Endothelial cell of umbilical vein (primary cell): Measurements from ENCODE around the gene GOLGA6L24. TPM values are rescaled to one million over a fixed set of nuclear protein-coding genes. Genes with fewer than 3 reads are reported as not detected.
"Not testable (repeated sequence)": the region's sequence is repeated elsewhere in the genome, so short reads cannot be mapped to it uniquely, and the experiment has no call there.

Experiments
- BruUV-seq: library from RNA; stranded (reverse); fragments of 400-500 nt; replicated peaks from 2 replicates; lab custom pipeline; 2021; lab: Mats Ljungman, UMichigan
- CTCF ChIA-PET: fragments of 300-600, 350-600 bp; sonication (Branson Sonifier 250); formaldehyde crosslinking; loops from one replicate; lab custom pipeline; 2021; ENCODE audit warnings: antibody characterized with exemption, inconsistent platforms; lab: Charles Lee
- POLR2A ChIA-PET: fragments of 300-600, 350-600 bp; sonication (Branson Sonifier 250); formaldehyde crosslinking; loops from one replicate; lab custom pipeline; 2021; ENCODE audit warnings: antibody characterized with exemption, inconsistent platforms; lab: Charles Lee
- DNase-seq: peaks from one replicate; pipeline ENCODE4 v3.0.0-alpha.2; 2011; ENCODE audit warnings: low read depth, low spot score
- FAIRE-seq: peaks from 2 replicates; lab custom pipeline; 2011; peaks lifted over from hg19 to GRCh38; lab: Jason Lieb, UNC
- H2AFZ ChIP-seq: 2 replicates; pipeline ENCODE4 v1.6.0; 2012; ENCODE audit warnings: low read depth, low read length, control low read depth, inconsistent platforms
- H3K27ac ChIP-seq: 2 replicates; pipeline ENCODE4 v1.5.1; 2011; ENCODE audit warnings: low read depth, mild to moderate bottlenecking, control low read depth, low read length, moderate library complexity; ENCODE audit not compliant: insufficient read depth
- H3K27me3 ChIP-seq, 2 experiments: 2 replicates each; pipeline versions ENCODE4 v1.6.0 to v1.6.1; 2011; ENCODE audit warnings: low read length in 2 of 2, mixed read lengths in 1 of 2; ENCODE audit not compliant: control insufficient read depth in 2 of 2, insufficient read depth in 2 of 2
- H3K36me3 ChIP-seq, 2 experiments: 2 replicates in 1 of 2; 3 replicates in 1 of 2; pipeline ENCODE4 v1.5.1; 2011; ENCODE audit warnings: low read length in 2 of 2, mild to moderate bottlenecking in 1 of 2, moderate library complexity in 1 of 2; ENCODE audit not compliant: control insufficient read depth in 2 of 2, insufficient read depth in 2 of 2; ENCODE audit errors: extremely low read depth in 1 of 2
- H3K4me1 ChIP-seq: 3 replicates; pipeline ENCODE4 v1.5.1; 2011; ENCODE audit warnings: mild to moderate bottlenecking, low read length; ENCODE audit not compliant: control insufficient read depth, insufficient read depth; ENCODE audit errors: extremely low read depth
- H3K4me2 ChIP-seq: 2 replicates; pipeline ENCODE4 v1.6.1; 2011; ENCODE audit warnings: low read length, control low read depth, mixed read lengths; ENCODE audit not compliant: insufficient read depth
- H3K4me3 ChIP-seq, 3 experiments: fragments of 200-600 bp in 1 of 3; sonication (generic), shearing (Covaris generic) in 1 of 3; replicated peaks in 1 of 3; 2 replicates each; pipeline ENCODE4 v1.5.1; 2011 to 2016; ENCODE audit warnings: control low read depth in 3 of 3, low read length in 3 of 3, mild to moderate bottlenecking in 2 of 3, inconsistent platforms in 1 of 3, low read depth in 1 of 3, moderate library complexity in 1 of 3; ENCODE audit not compliant: insufficient read depth in 1 of 3
- H3K79me2 ChIP-seq: 2 replicates; pipeline ENCODE4 v1.6.0; 2012; ENCODE audit warnings: low read length, inconsistent platforms; ENCODE audit not compliant: control insufficient read depth, insufficient read depth
- H3K9ac ChIP-seq: replicated peaks from 2 replicates; pipeline ENCODE3; 2011; ENCODE audit warnings: low read length, control low read depth; ENCODE audit not compliant: insufficient read depth; ENCODE audit errors: extremely low read depth
- H3K9me1 ChIP-seq: replicated peaks from 3 replicates; pipeline ENCODE4 v1.6.0; 2011; ENCODE audit warnings: mild to moderate bottlenecking, low read length; ENCODE audit not compliant: control insufficient read depth, insufficient read depth; ENCODE audit errors: extremely low read depth
- H3K9me3 ChIP-seq: replicated peaks from 2 replicates; pipeline ENCODE4 v1.5.1; 2012; ENCODE audit warnings: low read length, inconsistent platforms; ENCODE audit not compliant: control insufficient read depth, insufficient read depth
- H4K20me1 ChIP-seq: replicated peaks from 2 replicates; pipeline ENCODE3; 2011; ENCODE audit warnings: mild to moderate bottlenecking, low read length; ENCODE audit not compliant: control insufficient read depth, insufficient read depth; ENCODE audit errors: extremely low read depth
- dilution Hi-C: fragments of 300-500 bp; cut with MboI; formaldehyde crosslinking; loops from one replicate; pipeline ENCODE4 v1.15.0; 2019; ENCODE audit warnings: low sequenced_read_pairs; ENCODE audit not compliant: extremely low pct_ligation_motif_present
- intact Hi-C: fragments of 100-400 bp; cut with micrococcal nuclease; formaldehyde crosslinking; loops from one replicate; pipeline ENCODE4 v1.10.0; 2022
- polyA plus RNA-seq, 4 experiments: library from polyadenylated mRNA; depleted of rRNA in 3 of 4; stranded (reverse) in 3 of 4; unstranded in 1 of 4; fragments of >200 nt; gene quantifications; 2 replicates each; pipeline versions ENCODE4 v1.2.1 to v1.2.3, GENCODE V29; 2011 to 2012; ENCODE audit warnings: missing spikeins in 1 of 4
- small RNA-seq: library from RNA; depleted of rRNA; stranded (forward); fragments of <200 nt; gene quantifications from one replicate; pipeline ENCODE3, GENCODE V24; 2012; ENCODE audit warnings: low replicate concordance, low read depth; ENCODE audit not compliant: insufficient read depth, insufficient read length
- total RNA-seq: library from RNA; stranded (reverse); gene quantifications from 2 replicates; pipeline ENCODE4 v1.2.3, GENCODE V29; 2021

The GOLGA6L24 gene
- total and polyA plus RNA-seq, 2 donors (not counting 3 experiments of a cell fraction or from before 2014, with no cell fraction given), result not detected

DNA sequence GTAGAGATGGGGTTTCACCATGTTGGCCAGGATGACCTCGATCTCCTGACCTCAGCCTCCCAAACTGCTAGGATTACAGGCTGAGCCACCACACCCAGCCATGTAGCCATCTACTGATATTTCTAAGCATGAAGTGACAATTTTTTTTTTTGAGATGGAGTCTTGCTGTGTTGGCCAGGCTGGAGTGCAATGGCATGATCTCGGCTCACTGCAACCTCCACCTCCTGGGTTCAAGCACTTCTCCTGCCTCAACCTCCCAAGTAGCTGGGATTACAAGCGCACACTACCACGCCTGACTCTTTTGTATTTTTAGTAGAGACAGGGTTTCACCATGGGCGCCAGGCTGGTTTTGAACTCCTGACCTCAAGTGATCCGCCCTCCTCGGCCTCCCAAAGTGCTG lies 40.9 kb downstream of the GOLGA6L24 start:
- H3K4me2 ChIP-seq, H3K9me3 ChIP-seq, H3K79me2 ChIP-seq, H3K27me3 ChIP-seq, FAIRE-seq, DNase-seq, intact Hi-C loops, H3K9me1 ChIP-seq, H3K4me1 ChIP-seq, H3K36me3 ChIP-seq, H4K20me1 ChIP-seq, BruUV-seq, dilution Hi-C loops, H3K27ac ChIP-seq, POLR2A ChIA-PET, H3K4me3 ChIP-seq, H3K9ac ChIP-seq, CTCF ChIA-PET, H2AFZ ChIP-seq: not testable (repeated sequence)

DNA sequence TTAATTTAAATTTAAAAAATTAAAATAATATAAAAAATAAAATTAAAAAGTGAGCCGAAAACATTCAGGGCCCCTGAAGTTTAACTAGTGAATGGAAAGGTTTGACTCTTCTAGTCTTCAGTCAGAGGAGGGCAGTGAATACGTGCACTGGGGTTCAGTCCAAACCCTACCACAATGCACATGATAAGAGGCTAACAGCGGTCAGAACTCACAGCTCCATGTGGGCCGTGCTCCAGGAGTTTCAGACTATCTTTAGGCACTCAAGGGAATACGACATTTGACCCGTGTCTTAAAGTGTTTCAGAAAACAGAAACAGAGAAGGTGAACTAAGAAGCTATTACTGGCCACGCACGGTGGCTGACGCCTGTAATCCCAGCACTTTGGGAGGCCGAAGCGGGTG lies 47.4 kb downstream of the GOLGA6L24 start:
- H3K9ac ChIP-seq, H3K79me2 ChIP-seq, H4K20me1 ChIP-seq, H3K4me3 ChIP-seq, BruUV-seq, H3K4me2 ChIP-seq, intact Hi-C loops, H3K9me1 ChIP-seq, H3K27ac ChIP-seq, CTCF ChIA-PET, H3K36me3 ChIP-seq, H3K4me1 ChIP-seq, dilution Hi-C loops, FAIRE-seq, H3K9me3 ChIP-seq, POLR2A ChIA-PET, H2AFZ ChIP-seq, H3K27me3 ChIP-seq, DNase-seq: not testable (repeated sequence)

GRCh38 chr15:28308718-28309117 lies 49.2 kb downstream of the GOLGA6L24 start:
- FAIRE-seq, H4K20me1 ChIP-seq: not testable (repeated sequence)

More at GRCh38 chr15:28308718-28309117, 49.2 kb downstream of the GOLGA6L24 start:
- H3K9ac ChIP-seq, H3K9me3 ChIP-seq, H3K27me3 ChIP-seq, H3K36me3 ChIP-seq, DNase-seq, dilution Hi-C loops, BruUV-seq, H3K4me2 ChIP-seq, H3K4me1 ChIP-seq, H2AFZ ChIP-seq, H3K27ac ChIP-seq, H3K79me2 ChIP-seq, CTCF ChIA-PET, intact Hi-C loops, H3K9me1 ChIP-seq, POLR2A ChIA-PET, H3K4me3 ChIP-seq: not testable (repeated sequence)

Small RNA genes lying within 50 kb of the gene (small RNA-seq; reads per million reads assigned to genes)
- gene AC091304.5 (not detected), gene RN7SL238P (not detected)

Other genes with a start within 250 kb of the GOLGA6L24 start
- gene HERC2, start 35.9 kb downstream of the GOLGA6L24 start, total RNA-seq, result 77.6 and 83.9 TPM in 2 replicates
- gene HERC2, start 35.9 kb downstream of the GOLGA6L24 start, polyA plus RNA-seq, result 46.1 and 48.2 TPM in 2 replicates
- gene GOLGA8F, start 20.6 kb upstream of the GOLGA6L24 start, total RNA-seq, result not detected in 2 replicates
- gene GOLGA8F, start 20.6 kb upstream of the GOLGA6L24 start, polyA plus RNA-seq, result not detected in 2 replicates
- gene GOLGA8G, start 174.9 kb upstream of the GOLGA6L24 start, total RNA-seq, result not detected in 2 replicates
- gene GOLGA8G, start 174.9 kb upstream of the GOLGA6L24 start, polyA plus RNA-seq, result not detected in 2 replicates
- gene GOLGA6L25, start 195.5 kb upstream of the GOLGA6L24 start, total RNA-seq, result not detected in 2 replicates
- gene GOLGA6L25, start 195.5 kb upstream of the GOLGA6L24 start, polyA plus RNA-seq, result not detected in 2 replicates